GM12872 (cell line): ENCODE measurements around the gene INPP5E.

Source experiments
- CTCF ChIP-seq: IDR thresholded peaks from 3 replicates; pipeline ENCODE4 v1.5.1; 2011; ENCODE audit warnings: low read depth, mild to moderate bottlenecking, low read length, moderate library complexity; ENCODE audit not compliant: insufficient read depth

The INPP5E gene

GRCh38 chr9:136396219-136396515, 43.5 kb downstream of the INPP5E start:
- TF ChIP-seq CTCF = no peak

- TF ChIP-seq CTCF = no peak
Measured at GRCh38 chr9:136395345-136396218, 44.1 kb downstream of the INPP5E start.

- TF ChIP-seq CTCF = no peak
Measured at GRCh38 chr9:136395020-136395340, 44.7 kb downstream of the INPP5E start.

GRCh38 chr9:136394312-136395019, 45.2 kb downstream of the INPP5E start:
- TF ChIP-seq CTCF = no peak

- no peak for TF ChIP-seq CTCF
Measured at GRCh38 chr9:136393531-136393930, 46.1 kb downstream of the INPP5E start.

- TF ChIP-seq CTCF = no peak
Measured at GRCh38 chr9:136392538-136393449, 46.9 kb downstream of the INPP5E start.
